Keratinocyte (primary cell): ENCODE measurements around the gene TALDO1. TPM values are rescaled to one million over a fixed set of nuclear protein-coding genes. Genes with fewer than 3 reads are reported as not detected.

ENCODE experiments used
- DNase-seq: peaks from one replicate; pipeline ENCODE4 v3.0.0-alpha.2; 2011; ENCODE audit warnings: low read depth, missing footprints, low spot score
- FAIRE-seq: peaks from 2 replicates; lab custom pipeline; 2011; peaks lifted over from hg19 to GRCh38; lab: Jason Lieb, UNC
- H2AFZ ChIP-seq: 2 replicates; pipeline ENCODE4 v1.6.0; 2012; ENCODE audit warnings: low read length, control low read depth, inconsistent platforms; ENCODE audit not compliant: control insufficient read depth
- H3K27ac ChIP-seq: 2 replicates; pipeline ENCODE4 v1.5.1; 2011; ENCODE audit warnings: low read length; ENCODE audit not compliant: control insufficient read depth, insufficient read depth
- H3K27me3 ChIP-seq: 3 replicates; pipeline ENCODE4 v1.6.0; 2011; ENCODE audit warnings: low read length; ENCODE audit not compliant: control insufficient read depth, insufficient read depth; ENCODE audit errors: extremely low read depth
- H3K36me3 ChIP-seq, 2 experiments: 2 replicates in 1 of 2; 3 replicates in 1 of 2; pipeline ENCODE4 v1.5.1; 2011; ENCODE audit warnings: low read length in 2 of 2, mild to moderate bottlenecking in 1 of 2; ENCODE audit not compliant: control insufficient read depth in 2 of 2, insufficient read depth in 2 of 2; ENCODE audit errors: extremely low read depth in 1 of 2
- H3K4me1 ChIP-seq: 3 replicates; pipeline ENCODE4 v1.5.1; 2011; ENCODE audit warnings: low read length; ENCODE audit not compliant: control insufficient read depth, insufficient read depth; ENCODE audit errors: extremely low read depth
- H3K4me2 ChIP-seq: 3 replicates; pipeline ENCODE4 v1.6.0; 2011; ENCODE audit warnings: low read depth, low read length; ENCODE audit not compliant: control insufficient read depth, insufficient read depth; ENCODE audit errors: extremely low read depth
- H3K4me3 ChIP-seq, 3 experiments: fragments of 200-600 bp in 1 of 3; sonication (generic) in 1 of 3; 2 replicates in 2 of 3; 3 replicates in 1 of 3; pipeline ENCODE4 v1.5.1; 2011 to 2016; ENCODE audit warnings: low read length in 3 of 3, mild to moderate bottlenecking in 3 of 3, control low read depth in 2 of 3, inconsistent platforms in 1 of 3, low read depth in 1 of 3, mixed read lengths in 1 of 3, mixed run types in 1 of 3, moderate library complexity in 1 of 3; ENCODE audit not compliant: control insufficient read depth in 2 of 3, insufficient read depth in 2 of 3; ENCODE audit errors: extremely low read depth in 1 of 3
- H3K79me2 ChIP-seq: 2 replicates; pipeline ENCODE4 v1.6.0; 2012; ENCODE audit warnings: low read length; ENCODE audit not compliant: control insufficient read depth, insufficient read depth
- H3K9ac ChIP-seq: 3 replicates; pipeline ENCODE4 v1.6.0; 2011; ENCODE audit warnings: low read length; ENCODE audit not compliant: control insufficient read depth, insufficient read depth; ENCODE audit errors: extremely low read depth
- H3K9me1 ChIP-seq: 3 replicates; pipeline ENCODE4 v1.6.0; 2011; ENCODE audit warnings: low read length; ENCODE audit not compliant: control insufficient read depth, insufficient read depth; ENCODE audit errors: extremely low read depth
- H3K9me3 ChIP-seq: 2 replicates; pipeline ENCODE4 v1.5.1; 2012; ENCODE audit warnings: low read depth, low read length; ENCODE audit not compliant: control insufficient read depth
- H4K20me1 ChIP-seq: 3 replicates; pipeline ENCODE4 v1.6.0; 2011; ENCODE audit warnings: low read length; ENCODE audit not compliant: control insufficient read depth, insufficient read depth; ENCODE audit errors: extremely low read depth
- EZH2 ChIP-seq: IDR thresholded peaks from one replicate; pipeline ENCODE4 v1.6.1; 2012; ENCODE audit warnings: inconsistent platforms, mild to moderate bottlenecking, low read length, moderate library complexity
- dilution Hi-C: fragments of 300-500 bp; cut with MboI; formaldehyde crosslinking; loops from one replicate; pipeline ENCODE4 v1.7.0; 2020; ENCODE audit warnings: low sequenced_read_pairs; ENCODE audit not compliant: extremely low pct_ligation_motif_present
- polyA plus RNA-seq, 5 experiments: library from polyadenylated mRNA; depleted of rRNA in 3 of 5; stranded (reverse) in 3 of 5; stranded (forward) in 1 of 5; unstranded in 1 of 5; fragments of >200 nt; gene quantifications; 1 replicate in 1 of 5; 2 replicates in 3 of 5; 3 replicates in 1 of 5; pipeline versions ENCODE4 v1.2.1 to v1.2.3, GENCODE V29; 2011 to 2012; ENCODE audit warnings: missing spikeins in 2 of 5, low read depth in 1 of 5, low replicate concordance in 1 of 5
- TF ChIP-seq, protein P1 (sequence below), 3 experiments: IDR thresholded peaks in 1 of 3; conservative IDR thresholded peaks in 1 of 3; optimal IDR thresholded peaks in 1 of 3; 2 replicates in 2 of 3; 3 replicates in 1 of 3; pipeline versions ENCODE3 to v1.5.1; 2011; ENCODE audit warnings: low read length in 3 of 3, mild to moderate bottlenecking in 3 of 3, moderate library complexity in 2 of 3, control low read depth in 1 of 3, inconsistent platforms in 1 of 3; ENCODE audit not compliant: insufficient read depth in 2 of 3; ENCODE audit errors: extremely low read depth in 1 of 3

The TALDO1 gene
- polyA plus RNA-seq, 1 donor (not counting 4 experiments of a cell fraction or from before 2014, with no cell fraction given), result 162 TPM

DNA sequence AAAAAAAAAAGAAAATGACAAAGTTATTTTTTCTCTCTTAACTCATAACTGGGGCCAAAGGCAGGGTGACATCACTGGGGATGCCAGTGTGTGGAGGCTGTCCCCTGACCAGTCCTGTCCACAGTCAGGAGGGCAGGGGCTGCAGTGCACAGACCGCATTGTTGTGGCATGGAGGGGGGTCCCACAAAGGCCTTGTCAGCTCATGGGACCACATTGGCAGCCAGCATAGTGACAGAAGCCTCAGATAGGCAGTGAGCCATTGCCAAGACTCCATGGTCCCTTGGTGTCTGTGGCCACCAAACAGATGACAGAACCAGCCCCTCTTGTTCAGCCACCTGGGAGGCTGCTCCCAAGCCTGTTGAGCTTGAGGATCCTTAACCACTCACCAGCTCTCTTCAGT is 47.5 kb upstream of the TALDO1 start:
- Histone ChIP-seq H3K27me3 (no peaks in the 10 kb centered on the region), H3K4me3 (no peak overlapping the region), H2AFZ (no peak overlapping the region), H3K9me1 (no peaks in the 10 kb centered on the region), H3K9ac (no peak overlapping the region), H3K4me1 (peaks cover 26% of the 10 kb centered on the region), H3K27ac (no peak overlapping the region), H4K20me1 (no peaks in the 10 kb centered on the region), H3K36me3 (peaks cover 9 to 26% of the 10 kb centered on the region in 2 experiments), H3K79me2 (peaks cover 25% of the 10 kb centered on the region), H3K9me3 (no peaks in the 10 kb centered on the region), H3K4me2 (no peak overlapping the region)
- DNase-seq, result no peak
- TF ChIP-seq, protein P1, sequence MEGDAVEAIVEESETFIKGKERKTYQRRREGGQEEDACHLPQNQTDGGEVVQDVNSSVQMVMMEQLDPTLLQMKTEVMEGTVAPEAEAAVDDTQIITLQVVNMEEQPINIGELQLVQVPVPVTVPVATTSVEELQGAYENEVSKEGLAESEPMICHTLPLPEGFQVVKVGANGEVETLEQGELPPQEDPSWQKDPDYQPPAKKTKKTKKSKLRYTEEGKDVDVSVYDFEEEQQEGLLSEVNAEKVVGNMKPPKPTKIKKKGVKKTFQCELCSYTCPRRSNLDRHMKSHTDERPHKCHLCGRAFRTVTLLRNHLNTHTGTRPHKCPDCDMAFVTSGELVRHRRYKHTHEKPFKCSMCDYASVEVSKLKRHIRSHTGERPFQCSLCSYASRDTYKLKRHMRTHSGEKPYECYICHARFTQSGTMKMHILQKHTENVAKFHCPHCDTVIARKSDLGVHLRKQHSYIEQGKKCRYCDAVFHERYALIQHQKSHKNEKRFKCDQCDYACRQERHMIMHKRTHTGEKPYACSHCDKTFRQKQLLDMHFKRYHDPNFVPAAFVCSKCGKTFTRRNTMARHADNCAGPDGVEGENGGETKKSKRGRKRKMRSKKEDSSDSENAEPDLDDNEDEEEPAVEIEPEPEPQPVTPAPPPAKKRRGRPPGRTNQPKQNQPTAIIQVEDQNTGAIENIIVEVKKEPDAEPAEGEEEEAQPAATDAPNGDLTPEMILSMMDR (optimal IDR thresholded peaks at IDR 0.05 in 1 of 3, IDR thresholded peaks at IDR 0.05 in 1 of 3, conservative IDR thresholded peaks at IDR 0.05 in 1 of 3; ENCODE audit: extremely low read depth in 1 of 3, insufficient read depth in 2 of 3, low read length in 3 of 3), result no peak
- TF ChIP-seq EZH2, result no peak
- FAIRE-seq, result no peak
- dilution Hi-C loops, result no loop called here

DNA sequence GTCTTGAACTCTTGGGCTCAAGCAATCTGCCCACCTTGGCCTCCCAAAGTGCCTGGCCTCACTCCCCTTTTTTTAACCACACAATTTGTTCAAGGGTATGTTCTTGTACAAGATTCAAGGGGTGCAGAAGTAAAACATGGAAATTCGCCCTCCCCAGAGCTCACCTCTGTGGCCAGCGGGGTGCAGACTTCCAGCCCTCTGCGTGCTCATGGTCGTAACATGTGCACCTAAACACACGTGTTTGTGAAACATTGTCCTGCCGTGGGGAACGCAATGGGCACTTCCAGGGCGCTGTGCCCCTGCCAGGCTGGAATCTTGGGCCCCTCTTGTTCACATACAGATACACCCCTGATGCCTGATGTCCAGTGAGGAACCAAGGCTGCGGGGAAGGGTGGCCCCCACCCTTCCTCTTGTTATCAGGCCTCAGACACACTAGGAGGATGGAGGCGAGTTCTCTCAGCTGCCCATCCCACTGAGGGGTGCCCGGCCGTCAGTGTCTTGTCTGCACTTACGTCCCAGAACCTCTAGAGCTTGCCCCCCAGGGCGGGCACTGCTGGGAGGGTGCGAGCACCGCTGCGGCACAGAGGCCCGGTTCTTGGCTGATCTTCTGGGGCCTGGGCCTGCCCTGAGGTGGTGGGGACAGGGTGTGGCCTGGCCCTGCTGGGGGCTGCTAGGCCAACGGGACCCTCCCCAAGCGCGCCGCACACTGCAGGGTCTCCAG is 45.4 kb upstream of the TALDO1 start:
- no peaks in the 10 kb centered on the region for H3K9me3 ChIP-seq
- FAIRE-seq (no peak), DNase-seq (no peak)
- H3K27me3 ChIP-seq, result no peaks in the 10 kb centered on the region
- H3K4me3 ChIP-seq, result no peak overlapping the region
- peaks cover 22% of the 10 kb centered on the region for H3K79me2 ChIP-seq
- H3K9ac ChIP-seq, result no peak overlapping the region
- no peaks in the 10 kb centered on the region for H4K20me1 ChIP-seq
- TF ChIP-seq, protein P1 (optimal IDR thresholded peaks at IDR 0.05 in 1 of 3, IDR thresholded peaks at IDR 0.05 in 1 of 3, conservative IDR thresholded peaks at IDR 0.05 in 1 of 3; ENCODE audit: extremely low read depth in 1 of 3, insufficient read depth in 2 of 3, low read length in 3 of 3), result no peak
- TF ChIP-seq EZH2, result no peak
- dilution Hi-C loops, result no loop called here
- H2AFZ ChIP-seq, result no peak overlapping the region
- H3K4me1 ChIP-seq, result peaks cover 31% of the 10 kb centered on the region
- no peak overlapping the region for H3K4me2 ChIP-seq
- H3K36me3 ChIP-seq, result peaks cover 9 to 26% of the 10 kb centered on the region in 2 experiments
- H3K9me1 ChIP-seq, result no peaks in the 10 kb centered on the region
- H3K27ac ChIP-seq, result no peak overlapping the region
